Measurements from ENCODE around the gene TRAK1.

Gene TRAK1

GRCh38 chr3:42068303-42069088, 22.7 kb upstream of the TRAK1 start:
- DNase-seq, result no peak

GRCh38 chr3:42070089-42070488, 21.1 kb upstream of the TRAK1 start:
- no peak for DNase-seq

- DNase-seq, result no peak
These were observed 20.6 kb upstream of the TRAK1 start for GRCh38 chr3:42070524-42070923.

- no peak for DNase-seq
These were observed 19.0 kb upstream of the TRAK1 start for GRCh38 chr3:42071904-42072812.

- DNase-seq, result no peak
These were observed 18.3 kb upstream of the TRAK1 start for GRCh38 chr3:42072831-42073301.

GRCh38 chr3:42077785-42078184, 13.4 kb upstream of the TRAK1 start:
- no peak for DNase-seq

GRCh38 chr3:42078677-42079076, 12.5 kb upstream of the TRAK1 start:
- no peak for DNase-seq

GRCh38 chr3:42079701-42080452, 11.3 kb upstream of the TRAK1 start:
- no peak for DNase-seq

- DNase-seq, result no peak
These were observed 10.7 kb upstream of the TRAK1 start for GRCh38 chr3:42080453-42080872.

- no peak for DNase-seq
These were observed 9.2 kb upstream of the TRAK1 start for GRCh38 chr3:42081838-42082473.

- no peak for DNase-seq
These were observed 6.6 kb upstream of the TRAK1 start for GRCh38 chr3:42084586-42084985.

GRCh38 chr3:42085641-42086376, 5.3 kb upstream of the TRAK1 start:
- DNase-seq, result no peak

GRCh38 chr3:42088803-42089530, 2.2 kb upstream of the TRAK1 start:
- DNase-seq, result no peak

GRCh38 chr3:42092006-42092405, 849 bp downstream of the TRAK1 start:
- DNase-seq, result no peak

- DNase-seq, result peak; percentile 27
These were observed 3.0 kb downstream of the TRAK1 start for GRCh38 chr3:42094128-42094527.

- DNase-seq, result peak; percentile 46
These were observed 3.7 kb downstream of the TRAK1 start for GRCh38 chr3:42094691-42095391.

- peak; percentile 31 for DNase-seq
These were observed 4.4 kb downstream of the TRAK1 start for GRCh38 chr3:42095540-42095939.

- peak; percentile 70 for DNase-seq
These were observed 5.8 kb downstream of the TRAK1 start for GRCh38 chr3:42096796-42097565.

GRCh38 chr3:42097566-42097946, 6.4 kb downstream of the TRAK1 start:
- peak; percentile 12 for DNase-seq

- DNase-seq, result no peak
These were observed 7.0 kb downstream of the TRAK1 start for GRCh38 chr3:42098171-42098570.

Measured in activated effector memory CD4-positive, alpha-beta T cell treated with anti-CD3 and anti-CD28 coated beads, Interleukin-2, amount 50 U/mL, for 16 hours (primary cell).